Epithelial cell of proximal tubule (primary cell): ENCODE results near the gene SHF. TPM values are rescaled to one million over a fixed set of nuclear protein-coding genes. Genes with fewer than 3 reads are reported as not detected.
A peak's percentile ranks its signal among the peaks of the same experiment; 100 is the strongest.

ENCODE experiments used
- DNase-seq: peaks from one replicate; pipeline ENCODE4 v3.0.0-alpha.2; 2011; ENCODE audit warnings: low read depth
- H3K4me3 ChIP-seq: 2 replicates; pipeline ENCODE4 v1.5.1; 2011; ENCODE audit warnings: low read depth, mild to moderate bottlenecking, low read length
- CTCF ChIP-seq: conservative IDR thresholded peaks from 2 replicates; pipeline ENCODE4 v1.5.1; 2012; ENCODE audit warnings: low read depth, mild to moderate bottlenecking, low read length
- total RNA-seq: library from RNA; depleted of rRNA; stranded (reverse); fragments of >200 nt; gene quantifications from 2 replicates; pipeline ENCODE4 v1.2.3, GENCODE V29; 2015

The SHF gene
- total RNA-seq, 1 donor from 2014 or later, result 1.1 TPM

- no peak overlapping the region for H3K4me3 ChIP-seq
- TF ChIP-seq CTCF, result no peak
- no peak for DNase-seq
These were observed 41.2 kb upstream of the SHF start for GRCh38 chr15:45228931-45229330.

GRCh38 chr15:45225506-45226273 is 37.9 kb upstream of the SHF start:
- H3K4me3 ChIP-seq, result no peak overlapping the region
- no peak for DNase-seq
- TF ChIP-seq CTCF, result no peak

GRCh38 chr15:45224621-45225217 is 37.0 kb upstream of the SHF start:
- H3K4me3 ChIP-seq, result no peak overlapping the region
- DNase-seq, result no peak
- TF ChIP-seq CTCF, result no peak

- no peak for DNase-seq
- no peak overlapping the region for H3K4me3 ChIP-seq
- TF ChIP-seq CTCF, result no peak
These were observed 34.2 kb upstream of the SHF start for GRCh38 chr15:45221967-45222366.

GRCh38 chr15:45221053-45221599 is 33.4 kb upstream of the SHF start:
- TF ChIP-seq CTCF, result no peak
- DNase-seq, result no peak
- H3K4me3 ChIP-seq, result no peak overlapping the region

- DNase-seq, result no peak
- TF ChIP-seq CTCF, result no peak
- H3K4me3 ChIP-seq, result no peak overlapping the region
These were observed 24.7 kb upstream of the SHF start for GRCh38 chr15:45212493-45212892.

GRCh38 chr15:45205192-45205591 is 17.4 kb upstream of the SHF start:
- TF ChIP-seq CTCF, result peak; percentile 95
- H3K4me3 ChIP-seq, result no peak overlapping the region
- DNase-seq, result peak; percentile 20
